Measurements from ENCODE around the gene MUC15.

MUC15 gene

GRCh38 chr11:26575946-26576345, 3.9 kb upstream of the MUC15 start:
- no peak for DNase-seq (ENCODE audit: low read depth in 1 of 2, low spot score in 1 of 2)

- no peak for DNase-seq (ENCODE audit: low read depth in 1 of 2, low spot score in 1 of 2)
Observed at GRCh38 chr11:26573896-26574295, 1.8 kb upstream of the MUC15 start.

- DNase-seq (ENCODE audit: low read depth in 1 of 2, low spot score in 1 of 2) = no peak
Observed at GRCh38 chr11:26572770-26573402, 823 bp upstream of the MUC15 start.

GRCh38 chr11:26569646-26570045, 2.4 kb downstream of the MUC15 start:
- DNase-seq (ENCODE audit: low read depth in 1 of 2, low spot score in 1 of 2) = no peak

GRCh38 chr11:26558190-26558589, 13.9 kb downstream of the MUC15 start:
- no peak for DNase-seq (ENCODE audit: low read depth in 1 of 2, low spot score in 1 of 2)

GRCh38 chr11:26557666-26558065, 14.4 kb downstream of the MUC15 start:
- no peak for DNase-seq (ENCODE audit: low read depth in 1 of 2, low spot score in 1 of 2)

GRCh38 chr11:26556582-26556981, 15.5 kb downstream of the MUC15 start:
- DNase-seq (ENCODE audit: low read depth in 1 of 2, low spot score in 1 of 2) = no peak

- no peak for DNase-seq (ENCODE audit: low read depth in 1 of 2, low spot score in 1 of 2)
Observed at GRCh38 chr11:26554455-26554854, 17.6 kb downstream of the MUC15 start.

- DNase-seq (ENCODE audit: low read depth in 1 of 2, low spot score in 1 of 2) = no peak
Observed at GRCh38 chr11:26553182-26553581, 18.9 kb downstream of the MUC15 start.

- DNase-seq (ENCODE audit: low read depth in 1 of 2, low spot score in 1 of 2) = no peak
Observed at GRCh38 chr11:26551186-26551801, 20.8 kb downstream of the MUC15 start.

- no peak for DNase-seq (ENCODE audit: low read depth in 1 of 2, low spot score in 1 of 2)
Observed at GRCh38 chr11:26550022-26550421, 22.0 kb downstream of the MUC15 start.

GRCh38 chr11:26549176-26549575, 22.9 kb downstream of the MUC15 start:
- DNase-seq (ENCODE audit: low read depth in 1 of 2, low spot score in 1 of 2) = no peak

GRCh38 chr11:26541870-26542269, 30.2 kb downstream of the MUC15 start:
- no peak for DNase-seq (ENCODE audit: low read depth in 1 of 2, low spot score in 1 of 2)

- DNase-seq (ENCODE audit: low read depth in 1 of 2, low spot score in 1 of 2) = no peak
Observed at GRCh38 chr11:26539517-26539916, 32.5 kb downstream of the MUC15 start.

- no peak for DNase-seq (ENCODE audit: low read depth in 1 of 2, low spot score in 1 of 2)
Observed at GRCh38 chr11:26537341-26537740, 34.7 kb downstream of the MUC15 start.

- DNase-seq (ENCODE audit: low read depth in 1 of 2, low spot score in 1 of 2) = no peak
Observed at GRCh38 chr11:26527685-26528084, 44.4 kb downstream of the MUC15 start.

- no peak for DNase-seq (ENCODE audit: low read depth in 1 of 2, low spot score in 1 of 2)
Observed at GRCh38 chr11:26522912-26523610, 49.0 kb downstream of the MUC15 start.

- DNase-seq (ENCODE audit: low read depth in 1 of 2, low spot score in 1 of 2) = no peak
Observed at GRCh38 chr11:26519469-26519868, 52.6 kb downstream of the MUC15 start.

- no peak for DNase-seq (ENCODE audit: low read depth in 1 of 2, low spot score in 1 of 2)
Observed at GRCh38 chr11:26512196-26512595, 59.9 kb downstream of the MUC15 start.

- no peak for DNase-seq (ENCODE audit: low read depth in 1 of 2, low spot score in 1 of 2)
Observed at GRCh38 chr11:26510756-26511155, 61.3 kb downstream of the MUC15 start.

- no peak for DNase-seq (ENCODE audit: low read depth in 1 of 2, low spot score in 1 of 2)
Observed at GRCh38 chr11:26510164-26510563, 61.9 kb downstream of the MUC15 start.

Measured in activated T-helper 1 cell treated with anti-CD3 and anti-CD28 coated beads, Interleukin-2, amount 50 U/mL, for 16 hours (primary cell).